HEK293 (cell line): Measurements from ENCODE around the gene HOXD11.

Experiments
- HOXC10 ChIP-seq: sonication (generic); formaldehyde crosslinking; IDR thresholded peaks from 2 replicates; pipeline ENCODE4 v1.8.1; 2023; ENCODE audit warnings: mild to moderate bottlenecking, missing genetic modification reagents
- HOXD13 ChIP-seq: sonication (generic); formaldehyde crosslinking; IDR thresholded peaks from 2 replicates; pipeline ENCODE4 v1.8.0; 2022; ENCODE audit warnings: missing genetic modification reagents, borderline replicate concordance
- KLF1 ChIP-seq: fragments of 450-650 bp; formaldehyde crosslinking; IDR thresholded peaks from 2 replicates; pipeline ENCODE4 v1.5.1; 2016; ENCODE audit warnings: missing biosample characterization, missing genetic modification characterization
- ZBTB48 ChIP-seq: fragments of 450-650 bp; formaldehyde crosslinking; IDR thresholded peaks from 2 replicates; pipeline ENCODE4 v1.5.1; 2016; ENCODE audit warnings: missing biosample characterization, missing genetic modification characterization
- ZNF146 ChIP-seq: fragments of 450-650 bp; formaldehyde crosslinking; IDR thresholded peaks from 2 replicates; pipeline ENCODE4 v1.5.1; 2016; ENCODE audit warnings: missing biosample characterization, missing genetic modification characterization
- ZNF148 ChIP-seq: fragments of 450-650 bp; formaldehyde crosslinking; IDR thresholded peaks from 2 replicates; pipeline ENCODE4 v1.5.0; 2017; ENCODE audit warnings: missing biosample characterization, missing genetic modification characterization, borderline replicate concordance
- ZNF184 ChIP-seq: fragments of 450-650 bp; IDR thresholded peaks from 2 replicates; pipeline ENCODE4 v1.5.1; 2018; ENCODE audit warnings: missing biosample characterization, mild to moderate bottlenecking, missing genetic modification characterization
- ZNF266 ChIP-seq: fragments of 450-650 bp; formaldehyde crosslinking; IDR thresholded peaks from 2 replicates; pipeline ENCODE4 v1.5.1; 2016; ENCODE audit warnings: missing biosample characterization, missing genetic modification characterization, low read depth
- ZNF529 ChIP-seq: fragments of 450-650 bp; formaldehyde crosslinking; IDR thresholded peaks from 2 replicates; pipeline ENCODE4 v1.5.1; 2017; ENCODE audit warnings: missing genetic modification characterization, missing biosample characterization; ENCODE audit not compliant: insufficient replicate concordance
- ZNF623 ChIP-seq: fragments of 450-650 bp; formaldehyde crosslinking; IDR thresholded peaks from 2 replicates; pipeline ENCODE4 v1.5.1; 2016; ENCODE audit warnings: missing biosample characterization, missing genetic modification characterization
- ZNF645 ChIP-seq: fragments of 450-650 bp; formaldehyde crosslinking; IDR thresholded peaks from 2 replicates; pipeline ENCODE4; 2016; ENCODE audit warnings: missing biosample characterization, missing genetic modification characterization
- ZNF660 ChIP-seq: fragments of 450-650 bp; IDR thresholded peaks from 2 replicates; pipeline ENCODE4 v1.5.1; 2018; ENCODE audit warnings: missing biosample characterization, mild to moderate bottlenecking, missing genetic modification characterization
- ZSCAN23 ChIP-seq: fragments of 450-650 bp; formaldehyde crosslinking; IDR thresholded peaks from 2 replicates; pipeline ENCODE4 v1.5.1; 2016; ENCODE audit warnings: missing biosample characterization, missing genetic modification characterization
- TF ChIP-seq, protein P1 (sequence below): fragments of 450-650 bp; formaldehyde crosslinking; IDR thresholded peaks from 2 replicates; pipeline ENCODE4 v1.5.1; 2016; ENCODE audit warnings: missing biosample characterization, missing genetic modification characterization

- TF ChIP-seq, protein P1, sequence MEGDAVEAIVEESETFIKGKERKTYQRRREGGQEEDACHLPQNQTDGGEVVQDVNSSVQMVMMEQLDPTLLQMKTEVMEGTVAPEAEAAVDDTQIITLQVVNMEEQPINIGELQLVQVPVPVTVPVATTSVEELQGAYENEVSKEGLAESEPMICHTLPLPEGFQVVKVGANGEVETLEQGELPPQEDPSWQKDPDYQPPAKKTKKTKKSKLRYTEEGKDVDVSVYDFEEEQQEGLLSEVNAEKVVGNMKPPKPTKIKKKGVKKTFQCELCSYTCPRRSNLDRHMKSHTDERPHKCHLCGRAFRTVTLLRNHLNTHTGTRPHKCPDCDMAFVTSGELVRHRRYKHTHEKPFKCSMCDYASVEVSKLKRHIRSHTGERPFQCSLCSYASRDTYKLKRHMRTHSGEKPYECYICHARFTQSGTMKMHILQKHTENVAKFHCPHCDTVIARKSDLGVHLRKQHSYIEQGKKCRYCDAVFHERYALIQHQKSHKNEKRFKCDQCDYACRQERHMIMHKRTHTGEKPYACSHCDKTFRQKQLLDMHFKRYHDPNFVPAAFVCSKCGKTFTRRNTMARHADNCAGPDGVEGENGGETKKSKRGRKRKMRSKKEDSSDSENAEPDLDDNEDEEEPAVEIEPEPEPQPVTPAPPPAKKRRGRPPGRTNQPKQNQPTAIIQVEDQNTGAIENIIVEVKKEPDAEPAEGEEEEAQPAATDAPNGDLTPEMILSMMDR (tag by site-specific recombination): no peak
- TF ChIP-seq ZNF623 (tag by site-specific recombination): no peak
- TF ChIP-seq ZNF184 (tag by site-specific recombination): no peak
- no peak for TF ChIP-seq ZSCAN23 (tag by site-specific recombination)
- no peak; the same call in 1 of the 2 replicates for TF ChIP-seq ZBTB48 (tag by site-specific recombination)
- no peak for TF ChIP-seq KLF1 (tag by site-specific recombination)
- TF ChIP-seq ZNF645 (tag by site-specific recombination): no peak
- TF ChIP-seq ZNF148 (tag by site-specific recombination): no peak
- no peak for TF ChIP-seq ZNF266 (tag by site-specific recombination)
- no peak for TF ChIP-seq ZNF660 (tag by site-specific recombination)
- TF ChIP-seq ZNF529 (tag by site-specific recombination): no peak
- TF ChIP-seq HOXD13: no peak
- no peak for TF ChIP-seq HOXC10 (CRISPR knock-in tag)
- TF ChIP-seq ZNF146 (tag by site-specific recombination): no peak
Measured at GRCh38 chr2:176124947-176125771, 18.1 kb downstream of the HOXD11 start.
